GM18505 (cell line): ENCODE measurements around the gene ST7.
"Not testable (repeated sequence)": the region's sequence is repeated elsewhere in the genome, so short reads cannot be mapped to it uniquely, and the experiment has no call there.

Experiments used
- ATAC-seq: cut with Tn5 transposase; IDR thresholded peaks from one replicate; pipeline ENCODE4 v1.9.1; 2021; ENCODE audit not compliant: unreplicated experiment
- POLR2A ChIP-seq: IDR thresholded peaks from 4 replicates; pipeline ENCODE4 v1.6.1; 2011; ENCODE audit warnings: borderline replicate concordance; ENCODE audit not compliant: insufficient read depth, insufficient read length; ENCODE audit errors: extremely low read depth

The ST7 gene

DNA sequence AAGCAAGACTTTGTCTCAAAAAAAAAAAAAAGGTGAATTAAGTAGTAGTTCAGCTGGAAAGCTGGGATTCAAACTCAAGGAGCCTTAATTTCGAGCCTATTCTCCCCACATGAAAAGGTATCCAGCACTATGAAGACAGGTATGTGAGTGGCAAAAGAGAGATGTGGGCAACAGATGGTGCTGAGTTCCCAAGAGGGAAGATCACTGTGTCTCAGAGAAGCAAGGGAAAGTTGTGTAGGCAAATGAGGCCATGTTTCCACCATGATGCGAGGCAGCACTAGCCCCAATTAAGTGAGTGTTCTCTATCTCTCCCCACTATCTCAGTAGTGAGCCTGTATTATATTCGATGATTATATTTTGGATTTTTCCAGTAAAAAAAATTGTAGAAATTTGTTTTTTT lies 19.8 kb upstream of the ST7 start:
- ATAC-seq: no peak
- TF ChIP-seq POLR2A: no peak

DNA sequence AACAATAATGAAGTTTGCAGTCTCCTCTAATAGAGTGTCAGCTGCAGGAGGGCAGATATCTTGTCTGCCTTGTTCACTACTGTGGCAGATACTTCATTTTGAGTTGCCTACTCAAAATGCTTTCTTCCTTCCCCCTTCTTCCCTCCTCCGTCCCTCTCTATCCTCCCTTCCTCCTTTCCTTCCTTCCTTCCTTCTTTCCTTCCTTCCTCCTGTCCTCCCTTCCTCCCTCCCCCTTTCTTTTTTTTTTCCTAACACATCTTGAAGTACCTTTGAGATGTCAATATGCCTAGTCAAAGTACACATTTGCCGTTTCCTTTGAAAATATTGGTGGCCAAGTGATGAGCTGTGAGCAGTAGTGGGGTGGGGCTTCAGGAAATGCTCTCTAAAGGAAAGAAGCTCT lies 18.7 kb upstream of the ST7 start:
- no peak for ATAC-seq
- no peak for TF ChIP-seq POLR2A

DNA sequence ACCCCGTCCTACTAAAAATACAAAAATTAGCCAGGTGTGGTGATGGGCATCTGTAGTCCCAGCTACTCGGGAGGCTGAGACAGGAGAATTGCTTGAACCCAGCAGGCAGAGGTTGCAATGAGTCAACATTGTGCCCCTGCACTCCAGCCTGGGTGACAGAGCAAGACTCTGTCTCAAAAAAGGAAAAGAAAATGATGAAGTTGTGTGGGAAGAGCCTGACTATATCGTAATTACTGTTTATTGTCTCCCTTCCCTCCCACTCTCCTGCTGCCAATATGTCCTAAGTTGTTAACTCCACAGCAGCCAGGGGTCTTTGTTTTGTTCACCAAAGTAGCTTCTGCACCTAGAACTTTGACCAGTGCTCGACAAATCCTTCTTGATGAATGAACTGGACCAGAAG lies 16.5 kb upstream of the ST7 start:
- ATAC-seq: not testable (repeated sequence)

DNA sequence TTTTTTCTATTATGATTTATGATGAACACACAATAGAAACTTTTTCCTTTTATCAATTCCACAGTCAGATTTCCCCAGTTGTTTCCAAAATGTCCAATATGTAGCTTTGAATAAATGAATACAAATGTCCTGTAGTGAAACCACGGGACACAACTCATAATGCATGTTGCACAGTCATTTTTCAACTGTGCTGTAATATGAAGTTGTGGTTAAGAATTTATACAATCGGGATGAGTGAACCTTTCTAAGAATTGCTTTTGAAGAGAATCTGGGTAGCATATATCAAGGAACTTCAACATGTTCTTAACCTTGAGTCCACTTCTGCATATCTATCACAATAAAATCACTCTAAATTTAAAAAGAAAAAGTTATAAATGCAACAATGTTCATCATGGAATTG lies 14.6 kb upstream of the ST7 start:
- ATAC-seq: no peak
- TF ChIP-seq POLR2A: no peak

DNA sequence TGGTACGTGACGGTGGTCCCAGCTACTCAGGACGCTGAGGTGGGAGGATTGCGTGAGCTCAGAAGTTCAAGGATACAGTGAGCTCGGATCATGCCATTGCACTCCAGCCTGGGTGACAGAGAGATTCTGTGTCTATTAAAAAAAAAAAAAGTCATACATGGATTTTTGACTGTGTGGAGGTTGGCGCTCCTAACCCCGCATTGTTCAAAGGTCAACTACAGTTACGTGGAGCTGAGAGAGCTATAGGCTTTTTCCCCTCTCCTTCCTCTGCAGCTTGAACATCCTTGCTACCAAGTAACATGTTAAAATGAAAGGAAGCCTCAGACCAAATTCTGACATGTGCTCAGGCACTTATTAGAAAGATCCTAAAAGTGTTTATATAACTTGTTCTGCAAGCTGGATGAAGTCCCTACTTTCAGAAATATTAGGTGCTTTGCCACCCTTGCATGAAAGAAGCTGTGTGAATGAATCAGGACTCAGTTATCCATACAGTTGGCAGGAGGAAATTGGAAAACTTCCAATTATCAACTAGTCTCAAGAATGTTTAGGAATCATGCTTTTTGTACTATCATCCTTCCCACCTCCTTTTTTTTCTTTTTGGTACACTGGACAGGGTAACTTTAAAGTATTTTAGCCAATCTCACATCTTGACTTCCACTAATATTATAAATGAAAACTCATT lies 12.5 kb upstream of the ST7 start:
- ATAC-seq: no peak
- TF ChIP-seq POLR2A: no peak

DNA sequence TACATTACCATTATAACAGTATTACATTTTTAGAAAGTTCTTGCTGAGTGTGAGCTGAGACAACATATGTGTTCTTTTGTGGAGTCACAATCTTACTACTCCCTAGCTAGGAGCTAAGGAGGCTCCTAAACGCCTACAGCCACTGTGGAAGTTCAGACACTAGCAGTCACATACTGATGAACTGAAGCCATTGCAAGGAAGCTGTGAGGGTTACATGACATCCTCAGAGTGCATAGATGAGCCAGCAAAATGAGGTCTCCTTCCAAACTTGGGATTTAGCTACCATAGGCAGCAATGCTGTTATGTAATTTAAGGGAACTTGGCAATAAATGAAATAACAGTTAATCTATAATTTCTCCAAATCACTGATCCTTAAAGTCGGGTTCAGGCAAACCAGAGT lies 10.8 kb upstream of the ST7 start:
- no peak for TF ChIP-seq POLR2A
- no peak for ATAC-seq

DNA sequence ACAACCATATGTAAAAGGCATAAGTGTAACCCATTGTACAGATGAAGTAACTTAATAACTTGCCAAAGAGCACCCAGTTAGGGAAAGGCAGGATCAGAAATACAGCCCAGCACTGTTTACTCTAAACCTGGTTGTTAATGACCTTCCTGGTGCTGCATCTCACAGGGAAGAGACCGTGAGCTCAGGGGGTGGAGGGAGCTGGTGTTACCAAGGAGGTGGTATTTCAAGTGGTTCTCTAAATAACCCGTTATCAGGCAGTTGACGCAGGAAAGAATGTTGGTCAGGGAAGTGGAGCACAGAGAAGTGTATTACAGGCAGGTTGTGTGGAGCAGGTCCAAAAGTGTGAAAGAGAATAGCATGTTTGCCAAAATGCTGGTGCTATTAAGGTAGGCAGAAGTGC lies 4.4 kb upstream of the ST7 start:
- no peak for ATAC-seq
- no peak for TF ChIP-seq POLR2A

DNA sequence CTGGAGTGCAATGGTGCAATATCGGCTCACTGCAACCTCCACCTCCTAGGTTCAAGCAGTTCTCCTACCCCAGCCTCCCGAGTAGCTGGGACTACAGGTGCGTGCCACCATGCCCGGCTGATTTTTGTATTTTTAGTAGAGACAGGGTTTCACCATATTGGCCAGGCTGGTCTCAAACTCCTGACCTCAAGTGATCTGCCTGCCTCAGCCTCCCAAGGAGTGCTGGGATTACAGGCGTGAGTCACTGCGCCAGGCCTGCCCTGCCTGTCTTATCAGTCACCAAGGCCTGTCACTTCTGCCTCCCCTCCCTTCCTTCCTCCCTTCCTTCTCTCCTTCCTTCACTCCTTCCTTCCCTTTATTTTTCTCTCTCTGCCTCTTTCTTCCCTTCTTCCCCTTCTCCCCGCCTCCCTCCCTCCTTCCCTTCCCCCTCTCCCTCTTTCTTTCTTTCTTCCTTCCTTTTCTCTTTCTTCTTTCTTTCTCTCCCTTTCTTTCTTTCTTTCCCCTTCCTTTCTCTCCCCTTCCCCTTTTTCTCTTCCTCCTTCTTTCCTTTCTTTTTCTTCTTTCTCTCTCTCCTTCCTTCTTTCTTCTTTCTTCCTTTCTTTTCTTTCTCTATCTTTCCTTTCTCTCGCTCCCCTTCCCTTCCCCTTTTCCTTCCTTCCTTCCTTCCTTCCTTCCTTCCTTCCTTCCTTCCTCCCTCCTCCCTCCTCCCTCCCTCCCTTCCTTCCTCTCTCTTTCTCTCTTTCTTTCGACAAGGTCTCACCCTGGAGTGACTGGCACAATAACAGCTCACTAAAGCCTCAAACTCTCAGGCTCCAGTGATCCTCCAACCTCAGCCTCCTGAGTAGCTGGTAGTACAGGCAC lies 3.1 kb upstream of the ST7 start:
- no peak for TF ChIP-seq POLR2A
- no peak for ATAC-seq

DNA sequence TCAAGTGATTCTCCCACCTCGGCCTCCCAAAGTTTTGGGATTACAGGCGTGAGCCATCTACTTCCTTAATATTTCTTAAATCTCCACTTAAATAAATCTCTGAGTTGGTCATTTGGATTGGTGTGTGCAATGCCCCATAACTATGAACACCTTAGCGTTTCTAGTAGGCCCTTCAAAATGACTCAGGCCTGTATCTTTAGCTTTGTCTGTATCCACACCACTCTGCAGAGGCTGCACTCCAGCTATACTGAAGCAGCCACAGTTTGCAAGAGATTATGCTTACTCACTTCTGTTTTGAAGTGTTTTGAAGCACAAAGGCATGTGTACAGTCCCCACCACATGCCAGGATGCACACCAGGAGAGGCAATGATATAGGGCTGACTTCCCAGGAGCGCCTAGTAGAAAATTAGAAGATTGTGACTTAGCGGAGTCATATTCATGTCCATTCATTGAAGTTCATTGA lies 2.4 kb upstream of the ST7 start:
- no peak for ATAC-seq
- TF ChIP-seq POLR2A: no peak

DNA sequence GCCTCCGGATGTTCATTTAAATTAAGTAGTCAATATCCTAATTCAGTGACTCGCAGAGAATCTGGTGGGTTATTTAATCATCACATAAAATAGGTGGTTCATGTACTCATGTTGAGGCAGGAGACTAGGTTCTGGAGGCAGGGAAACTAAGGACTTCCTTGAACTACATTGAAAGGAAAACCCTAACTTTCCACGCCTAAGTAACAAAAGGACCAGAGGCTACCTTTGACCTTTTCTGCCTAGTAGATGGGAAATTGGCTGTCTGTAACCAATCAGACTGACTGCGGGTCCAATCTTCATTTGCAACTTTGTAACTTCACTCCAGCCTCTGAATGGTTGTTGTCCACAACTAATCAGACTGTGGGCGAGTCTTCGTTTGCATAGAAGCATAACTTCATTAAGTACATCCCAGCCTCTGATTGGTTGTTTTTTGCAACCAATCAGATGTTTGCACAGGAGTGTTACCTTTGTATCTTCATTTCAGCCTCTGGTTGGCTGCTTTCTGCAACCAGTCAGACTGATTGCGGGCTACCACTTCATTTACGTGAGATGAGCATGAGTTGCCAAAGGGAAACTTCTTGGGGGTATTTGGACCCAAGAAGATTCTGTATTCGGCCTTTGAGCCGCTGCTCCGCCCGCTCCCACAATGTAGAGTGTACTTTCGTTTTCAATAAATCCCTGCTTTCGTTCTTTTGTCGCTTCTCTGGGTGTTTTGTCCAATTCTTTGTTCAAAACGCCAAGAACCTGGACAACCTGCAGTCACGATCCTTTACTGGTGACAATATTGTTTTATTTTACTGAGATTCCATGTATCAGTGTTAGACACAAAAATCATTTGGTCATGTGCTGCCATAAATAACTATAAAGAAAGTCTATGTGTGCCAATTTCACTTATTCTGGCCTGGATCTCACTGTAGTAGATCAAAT lies 1.7 kb upstream of the ST7 start:
- TF ChIP-seq POLR2A: no peak
- no peak for ATAC-seq

DNA sequence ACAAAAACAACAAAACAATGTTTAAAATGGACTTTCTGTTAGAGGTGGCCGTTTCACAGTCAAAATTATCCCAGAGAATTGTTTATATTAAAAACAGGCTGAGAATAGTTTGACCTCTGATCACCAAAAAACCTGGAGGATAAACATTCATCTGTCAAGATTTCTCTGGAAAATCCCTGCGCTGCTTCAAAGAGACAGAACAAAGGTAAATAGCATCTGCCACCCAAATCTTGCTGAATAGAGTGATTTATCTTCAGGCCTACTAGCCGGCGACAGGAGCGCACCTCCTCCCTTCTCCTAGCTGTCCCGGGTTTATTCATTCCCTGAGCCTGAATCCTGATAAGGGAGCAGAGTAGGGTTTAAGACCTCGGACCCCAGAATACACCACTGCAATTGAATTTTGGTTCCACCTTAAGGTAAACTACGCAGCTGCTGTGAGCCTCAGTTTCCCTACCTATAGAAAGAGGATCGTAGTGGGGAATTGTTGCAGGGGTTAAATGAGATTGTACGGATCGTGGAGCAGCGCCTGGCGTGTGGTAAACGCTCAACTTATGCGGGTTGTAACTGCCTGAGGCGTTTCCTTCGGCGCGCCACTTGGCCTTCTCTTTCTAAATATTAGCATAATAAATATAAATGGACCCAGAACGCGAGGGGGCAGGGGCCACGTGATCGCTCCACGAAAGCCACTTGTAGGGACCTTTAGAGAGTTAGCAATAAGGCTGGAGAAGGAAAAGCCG lies 498 bp upstream of the ST7 start:
- no peak for TF ChIP-seq POLR2A
- ATAC-seq: peak; percentile 12

DNA sequence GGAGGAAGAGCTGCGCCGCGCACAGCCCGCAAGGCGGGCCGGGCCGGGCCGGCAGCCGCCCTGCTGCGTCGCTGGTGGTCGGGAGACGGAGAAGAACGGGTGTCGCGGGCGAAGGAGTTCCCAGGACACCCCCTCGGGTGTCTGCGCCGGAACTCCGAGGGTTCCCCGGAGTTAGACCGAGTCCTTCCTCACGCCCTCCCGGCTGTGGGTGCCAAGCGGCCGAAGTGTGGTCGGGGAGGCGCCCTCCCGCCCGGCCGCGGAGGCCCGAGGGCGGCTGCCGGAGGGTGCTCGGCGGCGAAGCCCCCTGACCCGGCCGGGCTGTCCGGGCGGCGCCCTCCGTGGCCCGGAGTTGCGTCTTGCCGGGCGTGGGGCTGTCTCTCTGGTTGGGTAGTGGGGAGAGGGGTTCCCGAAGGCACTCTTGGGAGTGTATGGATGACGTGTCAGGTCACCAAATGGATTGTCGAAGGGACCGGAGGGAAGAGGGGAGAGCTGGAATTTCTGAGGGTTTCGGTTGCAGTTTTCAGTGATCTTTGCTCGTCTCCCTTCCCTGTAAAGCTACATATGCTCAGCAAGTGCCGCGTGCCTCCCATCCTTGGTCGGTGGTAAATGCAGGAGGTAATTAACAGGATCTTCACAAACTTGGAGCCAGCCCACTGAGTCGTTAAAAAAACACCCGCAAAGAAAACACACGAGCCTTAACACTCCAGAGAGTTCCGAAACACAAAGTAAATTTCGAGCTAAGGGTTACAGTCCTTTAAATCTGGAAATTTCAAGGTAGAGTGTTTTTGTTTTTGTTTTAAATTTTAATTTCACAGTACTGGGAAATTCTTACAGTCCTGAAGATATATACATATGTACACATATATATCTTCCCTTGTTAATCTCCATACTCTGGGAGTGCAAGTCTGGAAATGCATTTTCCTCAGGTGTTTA lies 871 bp downstream of the ST7 start:
- peak; percentile 49 for TF ChIP-seq POLR2A
- ATAC-seq: peak; percentile 14

DNA sequence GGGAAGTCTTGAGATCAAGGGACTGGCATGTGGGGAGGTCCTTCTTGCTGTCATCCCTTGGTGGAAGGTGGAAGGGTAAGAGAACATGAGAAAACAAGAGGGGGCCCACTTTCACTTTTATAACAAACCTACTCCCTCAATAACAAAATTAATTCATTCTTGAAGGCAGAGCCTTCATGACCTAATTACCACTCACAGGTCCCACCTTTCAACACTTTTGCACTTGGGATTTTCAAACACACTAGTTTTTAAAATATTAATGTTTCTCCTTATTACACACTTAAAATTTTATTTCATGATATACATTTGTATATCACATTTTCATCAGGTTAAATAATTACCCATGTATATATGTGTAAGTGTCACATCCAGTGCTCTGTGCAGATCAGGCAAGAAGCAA lies 2.0 kb downstream of the ST7 start:
- ATAC-seq: no peak
- no peak for TF ChIP-seq POLR2A
